GM18870 (cell line): Measurements from ENCODE around the gene DENND5A.

Experiments
- ATAC-seq: cut with Tn5 transposase; IDR thresholded peaks from one replicate; pipeline ENCODE4 v1.9.1; 2021; ENCODE audit warnings: moderate library complexity; ENCODE audit not compliant: unreplicated experiment

DENND5A gene

DNA sequence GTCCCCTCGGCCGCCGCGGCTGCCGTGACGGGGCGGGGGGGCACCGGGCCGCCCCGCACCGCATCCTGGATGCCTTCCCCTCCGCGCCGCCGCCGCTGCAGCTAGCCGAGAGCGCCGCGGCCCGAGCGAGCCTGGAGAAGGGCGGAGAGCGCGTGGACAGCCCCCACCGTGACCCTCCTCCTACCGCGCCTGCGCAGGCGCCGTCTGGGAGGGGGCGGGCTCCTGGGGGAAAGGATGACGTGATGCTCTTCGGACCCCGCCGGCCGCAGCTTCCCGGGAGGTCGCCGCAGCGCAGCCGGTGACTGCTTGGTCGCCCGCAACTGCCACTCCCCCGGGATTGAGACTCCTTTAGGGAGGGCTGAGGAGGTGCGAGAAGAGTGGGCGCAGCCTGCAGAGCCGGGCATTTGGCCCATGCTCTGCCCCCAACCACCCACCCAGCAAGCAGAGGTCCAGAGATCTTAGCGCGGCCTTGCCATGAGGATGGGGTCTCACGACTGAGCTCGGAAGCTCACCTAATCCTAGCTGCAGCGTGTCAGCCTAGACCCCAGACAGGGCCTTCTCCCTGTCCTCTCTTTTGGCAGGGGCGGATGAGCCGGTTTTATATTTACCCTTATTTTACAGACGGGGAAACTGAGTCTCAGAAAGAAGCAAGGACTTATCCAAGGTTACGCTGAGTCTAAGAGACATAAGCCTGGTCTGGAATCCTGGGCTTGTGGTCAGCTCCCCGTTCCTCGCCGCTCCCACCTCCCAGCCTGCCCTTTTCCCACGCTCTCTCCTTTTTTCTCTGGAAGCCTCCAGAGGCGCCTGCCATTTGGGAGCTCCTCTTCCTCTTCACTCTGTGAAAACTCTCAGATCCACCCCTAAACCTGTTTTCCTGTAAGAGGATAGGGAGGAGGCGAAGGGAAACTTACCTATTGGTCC is at the start of gene DENND5A:
TSS of gene DENND5A (minus strand) at position 140 of the 921 bp plus-strand sequence. CDS start 281 bp downstream, outside the sequence.
- ATAC-seq = no peak

DNA sequence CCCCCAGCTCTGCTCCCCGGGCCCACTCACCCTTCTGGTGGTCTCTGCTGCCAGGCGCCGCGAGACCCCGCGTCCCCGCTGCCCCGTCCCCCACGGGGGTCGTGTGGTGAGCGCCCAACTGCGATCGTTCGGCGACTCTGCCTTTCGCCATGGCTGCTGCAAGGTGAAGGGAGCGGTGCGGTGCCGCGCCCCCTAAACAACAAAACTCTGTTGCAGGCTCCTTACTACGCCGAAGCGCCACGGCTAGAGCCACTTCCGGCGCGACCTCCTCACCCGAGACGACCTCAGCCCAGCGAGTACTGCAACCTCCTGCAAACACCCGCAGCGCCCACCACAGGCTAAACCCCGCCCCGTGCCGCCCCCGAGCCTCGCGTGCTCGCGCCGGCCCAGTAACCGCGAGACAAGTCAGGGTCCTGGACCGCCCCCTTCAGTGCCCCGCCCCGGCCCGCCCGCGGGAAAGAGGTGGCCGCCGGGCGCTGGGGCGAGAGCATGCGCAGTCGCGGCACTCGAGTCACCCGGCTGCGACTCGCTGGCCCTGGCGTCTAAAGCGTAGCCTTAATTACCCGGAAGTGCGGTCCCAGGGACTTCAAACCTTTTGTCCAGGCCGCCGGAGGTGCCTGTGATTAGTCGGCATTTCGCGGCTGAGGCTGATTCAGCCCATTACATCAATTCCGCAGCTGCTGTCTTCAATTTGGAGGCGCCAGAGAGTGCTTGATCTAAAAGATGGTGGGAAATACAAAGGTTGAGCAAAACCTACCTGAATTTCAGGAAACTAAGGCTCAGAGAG is 49.3 kb upstream of the DENND5A start, which contains the start of gene TMEM41B:
TSS of gene TMEM41B (minus strand) at position 303 of the 787 bp plus-strand sequence. CDS start at position 151, 152 bp downstream.
- peak; percentile 90 for ATAC-seq

- no peak for ATAC-seq
Observed at GRCh38 chr11:9313648-9314290, 48.6 kb upstream of the DENND5A start.

DNA sequence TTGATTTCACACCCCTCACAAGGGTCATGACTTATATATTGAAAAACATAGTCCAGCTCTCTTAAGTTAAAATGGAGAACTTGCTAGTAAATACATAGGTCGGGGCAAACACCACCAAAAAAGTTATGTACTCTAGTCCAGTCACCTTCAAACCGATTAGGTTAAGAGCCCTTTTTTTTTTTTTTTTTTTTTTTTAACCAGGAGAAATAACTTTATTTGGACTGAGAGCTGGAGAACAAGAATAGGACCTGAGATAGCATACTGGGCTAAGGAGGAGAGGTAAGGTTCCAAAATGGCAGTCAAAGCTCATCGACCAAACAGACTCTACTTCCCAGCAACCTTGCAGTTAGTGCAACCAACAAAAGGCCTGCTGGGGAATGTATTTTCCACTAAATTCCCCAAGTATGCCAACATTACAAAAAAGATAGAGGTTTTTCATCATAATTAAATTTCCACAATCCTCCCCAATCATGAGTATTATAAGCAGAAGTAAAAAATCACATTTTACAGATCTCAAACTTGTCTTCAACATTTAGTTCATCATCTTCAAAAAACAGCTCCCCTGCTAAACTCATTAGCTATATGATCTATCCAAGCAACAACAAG is 45.4 kb upstream of the DENND5A start:
- no peak for ATAC-seq

DNA sequence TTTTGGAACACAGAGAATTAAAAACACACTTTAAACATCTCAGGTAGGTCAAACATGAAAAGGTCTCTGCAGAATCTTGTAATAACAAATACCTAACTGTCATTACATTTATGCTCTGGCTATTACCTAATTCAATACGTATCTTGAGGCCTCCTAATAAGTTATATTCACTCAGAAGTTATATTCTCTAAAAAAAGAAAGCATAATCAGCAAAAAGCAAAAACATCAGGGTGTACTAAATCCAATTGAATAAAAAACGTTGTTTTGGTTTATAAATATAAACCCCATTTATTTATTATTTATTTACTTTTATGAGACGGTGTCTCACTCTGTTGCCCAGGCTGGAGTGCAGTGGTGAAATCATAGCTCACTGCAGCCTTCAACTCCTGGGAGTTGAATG is 39.0 kb upstream of the DENND5A start:
- no peak for ATAC-seq

DNA sequence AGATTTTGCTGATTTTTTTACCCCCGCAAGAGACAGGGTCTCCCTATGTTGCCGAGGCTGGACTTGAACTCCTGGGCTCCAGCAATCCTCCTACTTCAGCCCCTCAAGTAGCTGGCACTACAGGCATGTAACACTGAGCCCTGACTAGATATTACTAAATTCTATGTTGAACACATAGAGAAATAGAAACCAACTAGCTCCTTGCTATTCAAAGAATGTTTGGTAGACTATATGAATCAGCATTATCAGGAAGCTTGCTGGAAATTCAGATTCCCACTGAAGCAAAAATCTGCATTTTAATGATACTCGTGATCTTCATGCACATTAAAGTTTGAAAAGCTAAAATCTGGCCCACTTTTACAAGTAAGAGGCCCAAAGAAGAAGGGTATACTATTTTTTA is 37.3 kb upstream of the DENND5A start:
- ATAC-seq = no peak

DNA sequence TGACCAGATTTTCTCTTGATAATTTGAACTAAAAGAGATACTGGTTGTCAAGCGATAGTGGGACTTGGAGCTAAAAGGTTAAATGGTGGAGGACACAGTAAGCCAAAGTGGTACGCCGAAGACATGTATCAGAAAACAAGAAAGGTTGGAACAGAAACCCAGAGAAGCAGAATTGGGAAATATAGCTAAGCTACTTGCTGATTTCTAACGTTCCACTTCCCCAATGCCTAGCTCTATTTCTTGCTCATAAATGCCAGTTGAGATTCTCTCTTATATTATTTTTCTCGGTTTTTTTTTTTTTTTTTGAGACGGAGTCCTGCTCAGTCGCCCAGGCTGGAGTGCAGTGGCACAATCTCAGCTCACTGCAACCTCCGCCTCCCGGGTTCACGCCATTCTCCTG is 36.6 kb upstream of the DENND5A start:
- ATAC-seq = no peak

DNA sequence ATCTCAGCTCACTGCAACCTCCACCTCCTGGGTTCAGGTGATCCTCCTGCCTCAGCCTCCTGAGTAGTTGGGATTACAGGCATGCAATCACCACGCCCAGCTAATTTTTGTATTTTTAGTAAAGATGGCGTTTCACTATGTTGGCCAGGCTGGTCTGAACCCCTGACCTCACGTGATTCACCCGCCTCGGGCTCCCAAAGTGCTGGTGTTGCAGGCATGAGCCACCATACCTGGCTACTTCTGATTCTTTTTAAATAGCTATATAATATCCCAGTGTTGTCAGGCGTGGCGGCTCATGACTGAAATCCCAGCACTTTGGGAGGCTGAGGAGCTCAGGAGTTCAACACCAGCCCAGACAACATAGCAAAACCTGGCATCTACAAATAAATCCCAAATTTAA is 28.5 kb upstream of the DENND5A start:
- ATAC-seq = no peak

- ATAC-seq = no peak
Observed at GRCh38 chr11:9285850-9286587, 20.9 kb upstream of the DENND5A start.

DNA sequence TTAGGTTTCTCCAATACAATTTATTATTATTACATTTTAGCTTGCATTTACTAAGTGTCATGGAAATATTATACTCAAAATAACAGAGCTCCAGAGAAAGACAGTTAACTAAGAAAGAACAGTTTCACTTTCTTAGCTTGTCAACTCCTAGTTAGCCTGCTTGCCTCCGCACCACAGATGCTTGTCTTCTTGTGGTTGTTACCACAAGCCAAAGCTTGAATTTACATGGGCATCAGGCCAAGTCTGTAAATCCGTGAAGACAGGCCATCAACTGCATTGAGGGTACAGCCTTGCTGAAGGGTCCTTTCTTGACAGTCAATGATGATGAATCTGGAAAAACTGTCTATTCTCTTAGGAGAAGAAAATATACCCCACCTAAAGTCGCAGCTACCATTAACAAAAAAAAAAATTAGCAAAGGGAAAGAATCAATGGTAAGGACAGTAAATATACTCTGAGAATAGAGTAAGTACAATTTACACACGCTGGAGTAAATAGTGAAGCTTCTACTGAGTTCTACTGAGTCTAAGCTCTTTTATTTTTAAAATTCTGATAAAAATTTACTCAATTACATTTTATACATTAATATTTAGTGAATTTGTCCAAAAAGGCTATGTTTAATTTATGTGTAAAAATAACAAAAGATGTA is 15.6 kb upstream of the DENND5A start:
- ATAC-seq = peak; percentile 81

- no peak for ATAC-seq
Observed at GRCh38 chr11:9277176-9277575, 12.0 kb upstream of the DENND5A start.

DNA sequence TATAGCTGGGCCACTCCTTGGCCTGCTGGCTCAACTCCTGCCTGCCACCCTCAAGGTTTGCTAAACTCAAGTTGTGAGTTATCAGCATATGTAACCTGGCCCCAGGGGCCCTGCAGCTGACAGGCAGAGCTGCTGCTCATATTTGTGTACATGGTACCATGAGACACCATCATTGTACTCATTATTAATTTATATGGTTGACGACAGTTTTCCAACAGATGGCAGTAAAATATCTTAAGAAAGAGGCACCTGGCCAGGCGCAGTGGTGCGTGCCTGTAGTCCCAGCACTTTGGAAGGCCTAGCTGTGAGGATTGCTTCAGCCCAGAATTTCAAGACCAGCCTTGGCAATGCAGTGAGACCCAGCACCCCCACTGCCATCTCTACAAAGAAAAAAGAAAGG is 11.4 kb upstream of the DENND5A start:
- ATAC-seq = no peak

- ATAC-seq = no peak
Observed at GRCh38 chr11:9274499-9275258, 9.5 kb upstream of the DENND5A start.

GRCh38 chr11:9273376-9274336 is 8.5 kb upstream of the DENND5A start:
- no peak for ATAC-seq

DNA sequence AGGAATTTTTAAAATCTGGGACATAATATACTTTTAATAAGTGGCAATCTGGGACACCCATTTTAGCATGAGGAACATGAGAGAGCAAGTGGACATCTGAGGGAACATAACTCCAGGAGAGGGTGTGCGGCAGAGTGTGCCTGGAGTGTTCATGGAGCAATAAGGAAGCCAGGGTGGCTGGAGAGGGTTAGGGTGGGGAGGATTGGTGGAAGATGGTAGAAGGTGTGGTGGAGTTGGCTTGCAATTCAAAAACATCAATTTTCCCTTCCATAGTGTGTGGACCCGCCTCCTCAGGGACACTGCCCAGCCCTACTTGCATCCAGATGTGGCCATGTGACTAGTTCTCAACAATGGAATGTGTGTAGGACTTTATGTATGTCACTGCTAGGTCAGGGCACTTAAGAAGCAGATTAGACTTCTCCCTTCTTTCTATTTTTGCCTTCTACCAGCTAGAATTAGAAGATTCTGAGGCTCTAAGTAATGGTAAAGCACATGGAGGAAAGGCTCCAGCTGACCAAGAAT is 4.4 kb upstream of the DENND5A start:
- no peak for ATAC-seq

DNA sequence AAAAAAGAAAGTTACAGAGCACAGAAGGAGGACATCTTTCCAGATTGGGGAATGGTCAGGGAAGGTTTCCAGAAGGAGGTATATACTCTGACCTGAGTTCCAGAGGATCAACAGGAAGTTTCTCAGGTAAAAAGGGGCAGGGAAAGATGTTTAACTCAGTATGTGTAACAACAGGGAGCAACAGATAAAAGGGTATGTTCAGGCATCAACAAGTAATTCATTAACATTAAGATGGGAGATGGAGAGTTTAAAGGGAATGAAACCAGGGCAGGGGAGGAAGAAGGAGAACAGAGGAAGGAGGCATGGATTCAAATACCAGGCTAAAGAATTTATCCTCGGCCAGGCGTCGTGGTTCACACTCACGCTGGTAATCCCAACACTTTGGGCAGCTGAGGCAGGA is 2.5 kb upstream of the DENND5A start:
- no peak for ATAC-seq

DNA sequence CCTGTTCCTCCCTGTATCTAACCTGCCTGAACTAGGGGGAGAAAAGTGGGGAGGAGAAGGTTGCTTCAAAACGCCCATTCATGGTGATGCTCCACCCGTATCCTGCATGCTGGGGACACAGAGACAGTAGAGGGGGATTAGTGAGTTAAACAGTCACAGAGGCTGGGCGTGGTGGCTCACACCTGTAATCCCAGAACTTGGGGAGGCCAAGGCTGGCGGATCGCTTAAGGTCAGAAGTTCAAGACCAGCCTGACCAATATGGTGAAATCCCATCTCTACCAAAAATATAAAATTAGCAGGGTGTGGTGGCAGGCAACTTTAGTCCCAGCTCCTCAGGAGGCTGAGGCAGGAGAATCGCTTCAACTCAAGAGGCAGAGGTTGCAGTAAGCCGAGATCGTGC is 1.8 kb upstream of the DENND5A start:
- ATAC-seq = no peak
